Spleen (tissue), 11 donors: ENCODE data around the gene PICK1. TPM values are rescaled to one million over a fixed set of nuclear protein-coding genes. Genes with fewer than 3 reads are reported as not detected.

Experiments
- DNase-seq: peaks from one replicate; pipeline ENCODE4 v3.0.0-alpha.2; 2020
- H3K27ac ChIP-seq, 8 donors: fragments of 200-600 bp; sonication (generic) in 7 of 8; 1 replicate in 4 of 8; 2 replicates in 4 of 8; pipeline versions ENCODE4 v1.5.0 to v1.8.0; 2016 to 2021; ENCODE audit warnings: inconsistent platforms in 4 of 8, mild to moderate bottlenecking in 4 of 8, moderate library complexity in 1 of 8
- H3K27me3 ChIP-seq, 7 donors: fragments of 200-600 bp; sonication (generic) in 6 of 7; replicated peaks in 1 of 7; 1 replicate in 4 of 7; 2 replicates in 3 of 7; pipeline versions ENCODE4 v1.5.0 to v1.8.0; 2016 to 2021; ENCODE audit warnings: inconsistent platforms in 3 of 7, mild to moderate bottlenecking in 1 of 7
- H3K36me3 ChIP-seq, 6 donors: fragments of 200-600 bp; sonication (generic) in 5 of 6; 1 replicate in 4 of 6; 2 replicates in 2 of 6; pipeline versions ENCODE4 v1.5.0 to v1.8.0; 2016 to 2021; ENCODE audit warnings: inconsistent platforms in 2 of 6
- H3K4me1 ChIP-seq, 6 donors: fragments of 200-600 bp; sonication (generic) in 5 of 6; 1 replicate in 3 of 6; 2 replicates in 3 of 6; pipeline versions ENCODE4 v1.5.0 to v1.8.0; 2016 to 2021; ENCODE audit warnings: inconsistent platforms in 3 of 6
- H3K4me3 ChIP-seq, 8 donors: fragments of 200-600 bp; sonication (generic) in 7 of 8; 1 replicate in 4 of 8; 2 replicates in 4 of 8; pipeline versions ENCODE4 v1.5.0 to v1.8.0; 2016 to 2021; ENCODE audit warnings: inconsistent platforms in 4 of 8, mild to moderate bottlenecking in 4 of 8, moderate library complexity in 2 of 8
- H3K9me3 ChIP-seq, 8 donors: fragments of 200-600 bp; sonication (generic) in 7 of 8; 1 replicate in 4 of 8; 2 replicates in 4 of 8; pipeline versions ENCODE4 v1.5.0 to v1.8.0; 2016 to 2021; ENCODE audit warnings: inconsistent platforms in 4 of 8
- POLR2A ChIP-seq, 3 donors: fragments of 450-650 bp; IDR thresholded peaks; one replicate each; pipeline ENCODE4 v1.5.1; 2017; ENCODE audit warnings: antibody characterized with exemption in 3 of 3, mild to moderate bottlenecking in 1 of 3
- POLR2AphosphoS5 ChIP-seq, 3 donors: sonication (generic); formaldehyde crosslinking; IDR thresholded peaks; one replicate each; pipeline ENCODE4 v1.5.1; 2017; ENCODE audit warnings: antibody characterized with exemption in 3 of 3
- WGBS, 5 donors: extraction: QIAGEN DNeasy Blood & Tissue Kit in 3 of 5; methylation state at CpG; one replicate each; pipeline versions ENCODE4 v1.1.5 to v1.1.7; 2013 to 2018; 5-methylcytosine and 5-hydroxymethylcytosine counted together
- intact Hi-C: fragments of 100-400 bp; cut with DNase I; formaldehyde crosslinking; loops from one replicate; pipeline ENCODE4 v1.15.0; 2023; ENCODE audit warnings: low total_unique reads
- polyA plus RNA-seq, 3 donors: library from polyadenylated mRNA; stranded (reverse); fragments of 200-250 nt; gene quantifications; one replicate each; pipeline ENCODE4 v1.2.1, GENCODE V29; 2013
- total RNA-seq, 7 donors: library from RNA; depleted of rRNA in 3 of 7; stranded (reverse); fragments of >200 nt in 3 of 7; fragmentation: NEBNext Ultra II Directional in 4 of 7; extraction: Animal tissue kit (Norgen Biotek cat#: 25700) in 4 of 7; gene quantifications; one replicate each; pipeline versions ENCODE4 v1.1.0 to v1.2.1, GENCODE V29; 2016 to 2021
- TF ChIP-seq, protein P1 (sequence below), 11 experiments: fragments of 200-600 bp in 7 of 11; fragments of 450-650 bp in 4 of 11; sonication (generic) in 4 of 11; IDR thresholded peaks in 8 of 11; conservative IDR thresholded peaks in 3 of 11; 1 replicate in 7 of 11; 2 replicates in 4 of 11; pipeline versions ENCODE4 v1.4.0 to v1.8.0; 2016 to 2021; ENCODE audit warnings: antibody characterized with exemption in 11 of 11, inconsistent platforms in 4 of 11, mild to moderate bottlenecking in 1 of 11
- donor health status: healthy with polysubstance abuse.
- donor health status: DM: no; HTN: no; CAD: no; lungs with moderate emphysema.
- donor health status: DM: no; HTN: no; CAD: no.
- donor health status: Bipolar disorder and iron deficiency.
- donor health status: healthy.
- donor health status: DM: no; HTN: no; CAD: no.
- donor health status: DM: yes; HTN: yes; CAD: no.

PICK1 gene
- total and polyA plus RNA-seq, 10 donors = 14.9 to 34.2 (median 28.4) TPM

DNA sequence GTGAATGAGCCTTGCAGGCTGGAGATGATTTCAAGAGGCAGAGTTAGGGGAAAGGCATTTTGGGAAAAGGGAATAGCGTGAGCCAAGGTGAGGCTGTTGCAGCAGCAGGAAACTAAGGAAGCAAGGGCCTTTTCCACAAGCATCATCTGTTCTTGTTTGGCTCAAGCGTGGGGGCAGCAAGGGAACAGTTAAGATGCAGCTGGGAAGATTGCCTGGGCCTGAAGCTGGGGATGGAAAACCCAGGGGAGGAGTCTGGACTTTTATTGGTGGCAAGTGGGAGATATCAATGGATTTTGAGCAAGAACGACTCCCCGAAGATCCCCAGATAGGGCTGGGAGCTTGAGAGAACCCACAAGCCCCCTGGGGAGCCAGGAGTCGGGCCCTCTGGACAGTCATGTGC, 27.3 kb upstream of the PICK1 start:
- TF ChIP-seq POLR2AphosphoS5 (IDR thresholded peaks at IDR 0.05) (no peak), POLR2A (IDR thresholded peaks at IDR 0.05) (no peak)
- TF ChIP-seq, protein P1, sequence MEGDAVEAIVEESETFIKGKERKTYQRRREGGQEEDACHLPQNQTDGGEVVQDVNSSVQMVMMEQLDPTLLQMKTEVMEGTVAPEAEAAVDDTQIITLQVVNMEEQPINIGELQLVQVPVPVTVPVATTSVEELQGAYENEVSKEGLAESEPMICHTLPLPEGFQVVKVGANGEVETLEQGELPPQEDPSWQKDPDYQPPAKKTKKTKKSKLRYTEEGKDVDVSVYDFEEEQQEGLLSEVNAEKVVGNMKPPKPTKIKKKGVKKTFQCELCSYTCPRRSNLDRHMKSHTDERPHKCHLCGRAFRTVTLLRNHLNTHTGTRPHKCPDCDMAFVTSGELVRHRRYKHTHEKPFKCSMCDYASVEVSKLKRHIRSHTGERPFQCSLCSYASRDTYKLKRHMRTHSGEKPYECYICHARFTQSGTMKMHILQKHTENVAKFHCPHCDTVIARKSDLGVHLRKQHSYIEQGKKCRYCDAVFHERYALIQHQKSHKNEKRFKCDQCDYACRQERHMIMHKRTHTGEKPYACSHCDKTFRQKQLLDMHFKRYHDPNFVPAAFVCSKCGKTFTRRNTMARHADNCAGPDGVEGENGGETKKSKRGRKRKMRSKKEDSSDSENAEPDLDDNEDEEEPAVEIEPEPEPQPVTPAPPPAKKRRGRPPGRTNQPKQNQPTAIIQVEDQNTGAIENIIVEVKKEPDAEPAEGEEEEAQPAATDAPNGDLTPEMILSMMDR (IDR thresholded peaks at IDR 0.05 in 8 of 11, conservative IDR thresholded peaks at IDR 0.05 in 3 of 11) = no peak
- Histone ChIP-seq H3K9me3 (no peaks in the 10 kb centered on the region), H3K4me3 (no peak overlapping the region), H3K4me1 (peaks cover 0 to 23% (median 11%) of the 10 kb centered on the region in 6 donors), H3K27ac (no peak overlapping the region), H3K27me3 (no peaks in the 10 kb centered on the region), H3K36me3 (no peaks in the 10 kb centered on the region)
- intact Hi-C loops = no loop called here
- WGBS, 5 donors = 75 to 88% (median 80%) methylated on average over 5 of the region's 5 CpGs
- DNase-seq = no peak

DNA sequence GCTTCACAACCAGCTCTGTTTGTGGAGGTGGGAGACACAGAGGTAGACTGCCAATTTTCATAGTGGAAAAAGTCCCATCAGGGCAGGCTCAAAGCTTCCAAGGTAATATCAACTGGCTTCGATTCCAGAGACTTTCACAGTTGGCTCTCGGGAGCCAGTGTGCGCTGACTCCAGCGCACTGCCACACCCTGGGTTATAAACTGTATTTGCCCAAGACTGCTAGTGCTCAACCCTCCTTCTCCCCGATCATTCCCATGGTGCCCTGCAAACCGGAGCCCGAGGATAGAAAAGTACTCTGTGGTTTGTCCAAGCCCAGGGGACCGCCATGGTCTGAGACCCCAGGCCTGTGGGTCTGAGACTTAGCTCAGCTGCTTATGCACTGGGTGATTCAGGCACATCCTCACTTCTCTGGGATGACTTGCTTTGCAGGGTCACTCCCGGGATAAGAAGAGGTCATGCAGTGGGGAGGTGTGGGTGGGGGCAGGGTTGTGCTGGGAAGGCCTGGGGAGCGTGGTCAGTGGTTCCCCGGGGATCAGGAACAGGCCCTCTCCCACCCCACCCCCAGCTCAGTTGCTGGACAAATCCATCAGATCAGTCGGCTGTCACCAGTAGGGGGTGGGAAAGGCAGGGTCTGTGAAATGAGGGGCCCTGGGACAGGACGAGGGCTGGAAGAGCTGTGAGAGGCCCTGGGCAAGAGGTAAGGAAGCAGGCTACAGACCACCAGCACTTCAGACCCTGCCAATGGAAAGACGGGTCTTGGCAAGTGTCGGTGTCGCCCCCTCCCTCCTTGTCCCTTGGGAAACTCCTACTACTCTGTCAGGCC, 26.7 kb upstream of the PICK1 start:
- no peaks in the 10 kb centered on the region for H3K9me3 ChIP-seq
- TF ChIP-seq, protein P1 (IDR thresholded peaks at IDR 0.05 in 8 of 11, conservative IDR thresholded peaks at IDR 0.05 in 3 of 11) = no peak
- TF ChIP-seq POLR2A (IDR thresholded peaks at IDR 0.05) = no peak
- no peak for TF ChIP-seq POLR2AphosphoS5 (IDR thresholded peaks at IDR 0.05)
- no peak for DNase-seq
- WGBS, 5 donors = 83 to 91% (median 88%) methylated on average over 16 of the region's 16 CpGs
- peaks cover 0 to 27% (median 11%) of the 10 kb centered on the region in 6 donors for H3K4me1 ChIP-seq
- H3K36me3 ChIP-seq = no peaks in the 10 kb centered on the region
- no peak overlapping the region for H3K27ac ChIP-seq
- intact Hi-C loops = no loop called here
- no peak overlapping the region for H3K4me3 ChIP-seq
- H3K27me3 ChIP-seq = no peaks in the 10 kb centered on the region

DNA sequence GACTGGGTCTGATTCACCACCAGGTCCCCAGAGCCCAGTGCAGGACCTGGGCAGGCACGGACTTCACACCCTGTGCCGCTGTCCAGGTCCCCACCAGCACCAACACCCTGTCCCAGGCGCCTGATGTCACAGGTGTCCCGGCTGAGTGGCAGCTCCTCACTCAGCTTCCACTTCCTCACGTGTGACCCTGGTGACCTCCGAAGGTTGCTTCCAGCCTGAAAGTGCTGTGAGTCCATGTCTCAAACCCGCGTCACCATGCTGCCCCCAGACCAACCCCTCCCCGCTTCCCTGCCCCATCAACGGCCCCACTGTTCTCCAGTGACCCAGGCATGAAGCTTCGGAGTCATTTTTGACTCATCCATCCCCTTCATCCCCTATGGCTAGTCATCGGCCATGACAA, 25.7 kb upstream of the PICK1 start:
- Histone ChIP-seq H3K36me3 (no peaks in the 10 kb centered on the region), H3K4me1 (peaks cover 0 to 27% (median 11%) of the 10 kb centered on the region in 6 donors), H3K27me3 (no peaks in the 10 kb centered on the region), H3K4me3 (no peak overlapping the region), H3K27ac (no peak overlapping the region), H3K9me3 (no peaks in the 10 kb centered on the region)
- TF ChIP-seq POLR2A (IDR thresholded peaks at IDR 0.05) (no peak), POLR2AphosphoS5 (IDR thresholded peaks at IDR 0.05) (no peak)
- TF ChIP-seq, protein P1 (IDR thresholded peaks at IDR 0.05 in 8 of 11, conservative IDR thresholded peaks at IDR 0.05 in 3 of 11) = no peak
- intact Hi-C loops = no loop called here
- DNase-seq = no peak
- 84 to 92% (median 89%) methylated on average over 12 of the region's 12 CpGs for WGBS, 5 donors

DNA sequence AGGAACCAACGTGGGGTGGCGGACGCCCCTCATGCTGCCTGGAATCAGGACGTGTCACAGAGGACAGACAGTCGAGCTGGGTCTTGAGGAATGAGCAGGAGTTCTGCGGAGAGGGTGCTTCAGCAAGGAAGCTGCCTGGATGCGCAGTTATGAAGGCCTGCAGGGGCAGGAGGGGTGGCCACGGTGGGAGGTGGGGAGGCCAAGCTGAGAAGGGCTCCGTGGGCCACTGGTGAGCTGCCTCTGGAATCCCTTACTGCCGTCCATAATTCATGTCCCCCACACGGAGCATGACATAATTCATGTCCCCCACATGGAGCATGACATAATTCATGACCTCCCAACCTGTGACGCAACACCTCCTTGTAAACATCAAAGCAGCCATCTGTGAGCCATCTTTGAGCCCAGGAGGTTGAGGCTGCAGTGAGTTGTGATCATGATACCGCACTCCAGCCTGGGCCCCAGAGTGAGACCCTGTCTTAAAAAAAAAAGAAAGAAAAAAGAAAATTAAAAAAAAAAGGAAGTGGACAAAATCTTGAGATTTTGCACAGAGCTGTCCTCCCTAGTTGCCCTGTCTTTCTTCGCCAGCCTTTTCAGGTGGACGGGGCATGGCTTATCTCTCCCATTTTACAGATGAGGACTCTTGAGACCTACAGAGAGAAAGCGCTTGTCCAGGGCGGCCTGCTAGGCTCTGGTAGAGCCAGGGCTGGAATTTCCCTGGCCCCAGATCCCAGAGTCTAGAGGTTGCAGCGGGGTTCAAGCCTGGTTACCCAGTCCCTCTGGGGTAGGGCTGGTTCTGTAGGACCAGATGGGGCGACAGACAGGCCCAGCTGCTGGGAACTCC, 24.3 kb upstream of the PICK1 start:
- no peak for TF ChIP-seq POLR2AphosphoS5 (IDR thresholded peaks at IDR 0.05)
- DNase-seq = no peak
- H3K4me3 ChIP-seq = no peak overlapping the region

More for the DNA sequence above, 24.3 kb upstream of the PICK1 start:
- Histone ChIP-seq H3K9me3 (no peaks in the 10 kb centered on the region), H3K4me1 (peaks cover 0 to 27% (median 11%) of the 10 kb centered on the region in 6 donors), H3K27ac (peak overlapping the region in 7 of 8 donors; percentile 49 to 72 (median 65)), H3K36me3 (no peaks in the 10 kb centered on the region), H3K27me3 (no peaks in the 10 kb centered on the region)
- intact Hi-C loops = no loop called here
- WGBS, 5 donors = 78 to 91% (median 81%) methylated on average over 18 to 19 of the region's 19 CpGs
